ENCODE results near the gene KCNK18.

DNA sequence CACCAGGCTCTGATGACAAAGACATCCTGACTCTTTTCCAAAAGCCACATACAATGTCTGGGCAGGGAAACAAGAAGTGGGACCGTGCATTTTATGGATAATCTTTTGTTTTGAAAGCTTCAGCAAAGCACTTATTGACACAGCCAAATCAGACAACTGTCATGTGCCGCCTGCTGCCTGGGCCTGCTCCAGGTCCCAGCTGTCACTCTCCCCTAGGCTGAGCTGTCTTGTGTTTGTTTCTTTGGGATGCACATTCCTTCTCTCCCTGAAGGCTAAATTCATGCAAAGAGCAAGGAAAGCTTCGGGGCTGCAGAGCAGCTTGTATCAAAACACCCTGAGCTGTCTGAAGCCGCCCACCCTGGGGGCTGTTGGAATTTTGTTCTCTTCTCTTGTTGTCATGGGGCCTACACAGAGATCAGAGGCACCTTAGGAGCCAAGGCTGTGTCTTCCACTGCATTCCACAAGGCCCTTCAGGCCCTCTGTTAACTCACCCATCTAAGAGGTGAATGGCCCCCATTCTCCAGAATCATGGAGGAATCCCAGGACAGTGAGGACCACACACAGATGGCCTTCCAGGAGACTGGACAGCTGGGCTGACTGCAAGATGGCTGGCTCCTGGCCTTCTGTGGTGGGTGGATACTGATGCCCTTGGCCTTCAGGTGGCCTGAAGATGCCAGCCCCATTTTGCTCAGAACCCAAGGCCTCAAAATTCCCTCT is 25.8 kb downstream of the KCNK18 start:
- TF ChIP-seq, protein P1, sequence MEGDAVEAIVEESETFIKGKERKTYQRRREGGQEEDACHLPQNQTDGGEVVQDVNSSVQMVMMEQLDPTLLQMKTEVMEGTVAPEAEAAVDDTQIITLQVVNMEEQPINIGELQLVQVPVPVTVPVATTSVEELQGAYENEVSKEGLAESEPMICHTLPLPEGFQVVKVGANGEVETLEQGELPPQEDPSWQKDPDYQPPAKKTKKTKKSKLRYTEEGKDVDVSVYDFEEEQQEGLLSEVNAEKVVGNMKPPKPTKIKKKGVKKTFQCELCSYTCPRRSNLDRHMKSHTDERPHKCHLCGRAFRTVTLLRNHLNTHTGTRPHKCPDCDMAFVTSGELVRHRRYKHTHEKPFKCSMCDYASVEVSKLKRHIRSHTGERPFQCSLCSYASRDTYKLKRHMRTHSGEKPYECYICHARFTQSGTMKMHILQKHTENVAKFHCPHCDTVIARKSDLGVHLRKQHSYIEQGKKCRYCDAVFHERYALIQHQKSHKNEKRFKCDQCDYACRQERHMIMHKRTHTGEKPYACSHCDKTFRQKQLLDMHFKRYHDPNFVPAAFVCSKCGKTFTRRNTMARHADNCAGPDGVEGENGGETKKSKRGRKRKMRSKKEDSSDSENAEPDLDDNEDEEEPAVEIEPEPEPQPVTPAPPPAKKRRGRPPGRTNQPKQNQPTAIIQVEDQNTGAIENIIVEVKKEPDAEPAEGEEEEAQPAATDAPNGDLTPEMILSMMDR (IDR thresholded peaks at IDR 0.05): no peak
- no peak for TF ChIP-seq POLR2AphosphoS5 (IDR thresholded peaks at IDR 0.05)

Measured in upper lobe of left lung (tissue), 4 donors.